ENCODE results near the gene CRNN. TPM values are rescaled to one million over a fixed set of nuclear protein-coding genes. Genes with fewer than 3 reads are reported as not detected.

The CRNN gene
- total RNA-seq, 4 donors from 2014 or later: not detected

- H3K36me3 ChIP-seq: no peaks in the 10 kb centered on the region
- no peaks in the 10 kb centered on the region for H3K4me1 ChIP-seq
- DNase-seq: no peak
- H3K27me3 ChIP-seq: no peaks in the 10 kb centered on the region
- intact Hi-C loops (cut with DNase I): no loop called here
- H3K4me3 ChIP-seq (replicated peaks in 1 of 3): no peak overlapping the region
- 38 to 49% methylated on average over 3 of the region's 3 CpGs for WGBS, 2 donors
- TF ChIP-seq CTCF (IDR thresholded peaks at IDR 0.05) (no peak), POLR2A (IDR thresholded peaks at IDR 0.05) (no peak)
- no peak overlapping the region for H3K27ac ChIP-seq
- no peaks in the 10 kb centered on the region for H3K9me3 ChIP-seq
Observed at GRCh38 chr1:152427458-152427857, 13.4 kb upstream of the CRNN start.

- Histone ChIP-seq H3K4me1 (no peaks in the 10 kb centered on the region), H3K27me3 (no peaks in the 10 kb centered on the region), H3K27ac (no peak overlapping the region), H3K36me3 (no peaks in the 10 kb centered on the region), H3K4me3 (replicated peaks in 1 of 3) (no peak overlapping the region), H3K9me3 (no peaks in the 10 kb centered on the region)
- no peak for TF ChIP-seq POLR2A (IDR thresholded peaks at IDR 0.05)
- TF ChIP-seq CTCF (IDR thresholded peaks at IDR 0.05): no peak
- no peak for DNase-seq
- intact Hi-C loops (cut with DNase I): no loop called here
Observed at GRCh38 chr1:152426731-152427130, 12.7 kb upstream of the CRNN start.

GRCh38 chr1:152419917-152420316 lies 5.9 kb upstream of the CRNN start:
- H3K27me3 ChIP-seq: no peaks in the 10 kb centered on the region
- no peak for TF ChIP-seq POLR2A (IDR thresholded peaks at IDR 0.05)
- TF ChIP-seq CTCF (IDR thresholded peaks at IDR 0.05): no peak
- DNase-seq: no peak
- no peaks in the 10 kb centered on the region for H3K4me1 ChIP-seq
- no peak overlapping the region for H3K27ac ChIP-seq
- intact Hi-C loops (cut with DNase I): no loop called here
- no peaks in the 10 kb centered on the region for H3K9me3 ChIP-seq
- H3K4me3 ChIP-seq (replicated peaks in 1 of 3): no peak overlapping the region
- H3K36me3 ChIP-seq: no peaks in the 10 kb centered on the region
- 48 to 57% methylated on average over 1 of the region's 1 CpG for WGBS, 2 donors

- intact Hi-C loops (cut with DNase I): no loop called here
- H3K4me3 ChIP-seq (replicated peaks in 1 of 3): no peak overlapping the region
- H3K27ac ChIP-seq: no peak overlapping the region
- H3K36me3 ChIP-seq: no peaks in the 10 kb centered on the region
- DNase-seq: no peak
- no peaks in the 10 kb centered on the region for H3K27me3 ChIP-seq
- H3K4me1 ChIP-seq: peaks cover 0 to 8% of the 10 kb centered on the region in 2 donors
- no peaks in the 10 kb centered on the region for H3K9me3 ChIP-seq
- WGBS, 2 donors: 91 to 95% methylated on average over 3 of the region's 3 CpGs
- TF ChIP-seq POLR2A (IDR thresholded peaks at IDR 0.05) (no peak), CTCF (IDR thresholded peaks at IDR 0.05) (no peak)
Observed at GRCh38 chr1:152415454-152416227, 1.6 kb upstream of the CRNN start.

GRCh38 chr1:152412756-152413155 lies 1.3 kb downstream of the CRNN start:
- Histone ChIP-seq H3K27ac (no peak overlapping the region), H3K4me3 (replicated peaks in 1 of 3) (no peak overlapping the region), H3K36me3 (no peaks in the 10 kb centered on the region), H3K4me1 (peaks cover 0 to 11% of the 10 kb centered on the region in 2 donors), H3K27me3 (no peaks in the 10 kb centered on the region), H3K9me3 (no peaks in the 10 kb centered on the region)
- no peak for DNase-seq
- TF ChIP-seq POLR2A (IDR thresholded peaks at IDR 0.05) (no peak), CTCF (IDR thresholded peaks at IDR 0.05) (no peak)
- 71 to 77% methylated on average over 2 of the region's 2 CpGs for WGBS, 2 donors
- intact Hi-C loops (cut with DNase I): no loop called here
